Gastrocnemius medialis (tissue), 4 donors: Measurements from ENCODE around the gene ADAM23.

Source experiments
- CTCF ChIP-seq, 5 experiments: fragments of 450-650 bp in 3 of 5; fragments of 200-600 bp in 2 of 5; sonication (generic) in 2 of 5; IDR thresholded peaks in 4 of 5; conservative IDR thresholded peaks in 1 of 5; 1 replicate in 4 of 5; 2 replicates in 1 of 5; pipeline ENCODE4 v1.5.1; 2016 to 2019; ENCODE audit warnings: antibody characterized with exemption in 5 of 5, mild to moderate bottlenecking in 3 of 5, moderate library complexity in 3 of 5
- POLR2A ChIP-seq, 2 donors: fragments of 450-650 bp; IDR thresholded peaks; one replicate each; pipeline ENCODE4 v1.6.1; 2017; ENCODE audit warnings: antibody characterized with exemption in 2 of 2, mild to moderate bottlenecking in 2 of 2, moderate library complexity in 2 of 2

- TF ChIP-seq CTCF (IDR thresholded peaks at IDR 0.05 in 4 of 5, conservative IDR thresholded peaks at IDR 0.05 in 1 of 5): no peak
- TF ChIP-seq POLR2A (IDR thresholded peaks at IDR 0.05): no peak
Measured at GRCh38 chr2:206488053-206488452, 44.7 kb downstream of the ADAM23 start.
